Measurements from ENCODE around the gene TIMP4.
A peak's percentile ranks its signal among the peaks of the same experiment; 100 is the strongest.

DNA sequence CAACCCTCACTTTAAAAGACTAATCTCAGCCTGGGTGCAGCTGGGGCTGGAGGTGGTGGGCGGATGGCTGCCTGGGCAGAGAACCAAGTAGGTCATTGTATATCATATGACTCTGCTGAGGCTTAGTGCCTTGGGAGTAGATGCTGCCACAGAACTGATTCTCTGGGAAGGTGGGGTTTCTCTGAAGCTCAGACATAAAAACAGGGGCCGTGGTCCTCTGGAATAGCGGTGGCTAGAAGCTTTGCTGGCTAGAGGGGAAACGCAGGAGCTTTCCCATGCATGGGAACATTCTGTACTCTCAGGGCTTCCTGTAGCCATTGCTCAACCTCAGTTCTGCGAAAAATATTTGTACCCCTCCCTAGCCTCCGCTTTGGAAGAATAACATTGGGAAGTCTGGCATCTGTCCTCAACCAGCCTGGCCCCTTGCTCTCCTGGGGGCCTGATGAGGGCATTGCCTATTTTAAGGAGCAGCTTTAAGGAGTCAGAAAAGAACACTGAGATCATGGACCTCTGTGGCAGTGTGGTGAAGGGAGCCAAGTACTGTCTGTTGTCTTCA, 14.7 kb downstream of the TIMP4 start:
- peak in 1 of 2 donors; percentile 16 for TF ChIP-seq POLR2A (IDR thresholded peaks at IDR 0.05)
- TF ChIP-seq, protein P1, sequence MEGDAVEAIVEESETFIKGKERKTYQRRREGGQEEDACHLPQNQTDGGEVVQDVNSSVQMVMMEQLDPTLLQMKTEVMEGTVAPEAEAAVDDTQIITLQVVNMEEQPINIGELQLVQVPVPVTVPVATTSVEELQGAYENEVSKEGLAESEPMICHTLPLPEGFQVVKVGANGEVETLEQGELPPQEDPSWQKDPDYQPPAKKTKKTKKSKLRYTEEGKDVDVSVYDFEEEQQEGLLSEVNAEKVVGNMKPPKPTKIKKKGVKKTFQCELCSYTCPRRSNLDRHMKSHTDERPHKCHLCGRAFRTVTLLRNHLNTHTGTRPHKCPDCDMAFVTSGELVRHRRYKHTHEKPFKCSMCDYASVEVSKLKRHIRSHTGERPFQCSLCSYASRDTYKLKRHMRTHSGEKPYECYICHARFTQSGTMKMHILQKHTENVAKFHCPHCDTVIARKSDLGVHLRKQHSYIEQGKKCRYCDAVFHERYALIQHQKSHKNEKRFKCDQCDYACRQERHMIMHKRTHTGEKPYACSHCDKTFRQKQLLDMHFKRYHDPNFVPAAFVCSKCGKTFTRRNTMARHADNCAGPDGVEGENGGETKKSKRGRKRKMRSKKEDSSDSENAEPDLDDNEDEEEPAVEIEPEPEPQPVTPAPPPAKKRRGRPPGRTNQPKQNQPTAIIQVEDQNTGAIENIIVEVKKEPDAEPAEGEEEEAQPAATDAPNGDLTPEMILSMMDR (IDR thresholded peaks at IDR 0.05), result peak in 1 of 5 experiments; percentile 25
- TF ChIP-seq EP300 (IDR thresholded peaks at IDR 0.05), result peak; percentile 99
